HG03025 (cell line): Measurements from ENCODE around the gene ARHGAP35.
"Not testable (repeated sequence)": the region's sequence is repeated elsewhere in the genome, so short reads cannot be mapped to it uniquely, and the experiment has no call there.

Experiments used
- ATAC-seq: cut with Tn5 transposase; IDR thresholded peaks from one replicate; pipeline ENCODE4 v1.9.1; 2021; ENCODE audit warnings: mild to moderate bottlenecking, moderate library complexity; ENCODE audit not compliant: unreplicated experiment, low FRiP score

Gene ARHGAP35

GRCh38 chr19:46860846-46861690 lies at the start of gene ARHGAP35:
TSS of gene ARHGAP35 (plus strand) at chr19:46860997. CDS start at chr19:46918676, 57,679 bp downstream.
- ATAC-seq, result peak; percentile 3

GRCh38 chr19:46812977-46813838 lies 47.6 kb upstream of the ARHGAP35 start:
- no peak for ATAC-seq

- no peak for ATAC-seq
Observed at GRCh38 chr19:46813839-46814358, 46.9 kb upstream of the ARHGAP35 start.

GRCh38 chr19:46815833-46816627 lies 44.8 kb upstream of the ARHGAP35 start:
- no peak for ATAC-seq

GRCh38 chr19:46818812-46819211 lies 42.0 kb upstream of the ARHGAP35 start:
- no peak for ATAC-seq

GRCh38 chr19:46821512-46822409 lies 39.0 kb upstream of the ARHGAP35 start:
- ATAC-seq, result peak; percentile 33

- ATAC-seq, result not testable (repeated sequence)
Observed at GRCh38 chr19:46822410-46822787, 38.4 kb upstream of the ARHGAP35 start.

- ATAC-seq, result no peak
Observed at GRCh38 chr19:46823049-46823448, 37.7 kb upstream of the ARHGAP35 start.

- ATAC-seq, result no peak
Observed at GRCh38 chr19:46824890-46825730, 35.7 kb upstream of the ARHGAP35 start.

- no peak for ATAC-seq
Observed at GRCh38 chr19:46825731-46826055, 35.1 kb upstream of the ARHGAP35 start.

GRCh38 chr19:46828484-46828883 lies 32.3 kb upstream of the ARHGAP35 start:
- no peak for ATAC-seq

- ATAC-seq, result no peak
Observed at GRCh38 chr19:46830864-46831263, 29.9 kb upstream of the ARHGAP35 start.

- ATAC-seq, result no peak
Observed at GRCh38 chr19:46834121-46834520, 26.7 kb upstream of the ARHGAP35 start.

- ATAC-seq, result no peak
Observed at GRCh38 chr19:46834984-46835383, 25.8 kb upstream of the ARHGAP35 start.

- no peak for ATAC-seq
Observed at GRCh38 chr19:46838160-46838559, 22.6 kb upstream of the ARHGAP35 start.

- ATAC-seq, result no peak
Observed at GRCh38 chr19:46839752-46840497, 20.9 kb upstream of the ARHGAP35 start.

- no peak for ATAC-seq
Observed at GRCh38 chr19:46840498-46840942, 20.3 kb upstream of the ARHGAP35 start.
